ENCODE measurements around the gene GMPS.
"Not testable (repeated sequence)": the region's sequence is repeated elsewhere in the genome, so short reads cannot be mapped to it uniquely, and the experiment has no call there.

The GMPS gene

DNA sequence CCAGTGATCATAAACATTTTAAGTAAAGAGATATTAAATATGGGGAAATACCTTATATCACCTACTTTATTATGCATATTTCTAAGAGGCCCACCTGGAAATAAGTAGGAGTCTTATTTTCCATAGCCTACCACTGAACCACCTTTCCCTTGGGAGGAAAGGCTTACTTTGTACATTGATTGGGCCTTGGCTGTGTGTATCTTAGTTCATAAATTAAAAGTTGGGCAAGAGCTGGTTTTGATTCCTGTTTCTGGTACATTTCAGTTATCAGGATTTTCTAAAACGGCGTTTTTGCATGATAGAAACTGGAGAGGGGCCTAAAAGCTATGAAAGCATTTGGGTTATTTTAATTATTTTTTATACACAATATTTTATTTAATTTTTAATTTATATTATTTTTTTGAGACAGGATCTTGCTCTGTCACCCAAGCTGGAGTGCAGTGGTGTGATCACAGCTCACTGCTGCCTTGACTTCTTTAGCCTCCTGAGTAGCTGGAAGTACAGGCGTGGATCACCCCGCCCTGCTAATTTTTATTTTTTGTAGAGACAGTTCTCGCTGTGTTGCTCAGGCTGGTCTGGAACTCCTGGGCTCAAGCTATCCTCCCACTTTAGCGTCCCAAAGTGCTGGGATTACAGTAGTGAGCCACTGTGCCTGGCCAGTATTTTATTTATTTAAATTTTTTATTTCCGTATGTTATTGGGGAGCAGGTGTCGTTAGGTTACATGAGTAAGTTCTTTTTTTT is 2.6 kb downstream of the GMPS start:
- no peak for DNase-seq

DNA sequence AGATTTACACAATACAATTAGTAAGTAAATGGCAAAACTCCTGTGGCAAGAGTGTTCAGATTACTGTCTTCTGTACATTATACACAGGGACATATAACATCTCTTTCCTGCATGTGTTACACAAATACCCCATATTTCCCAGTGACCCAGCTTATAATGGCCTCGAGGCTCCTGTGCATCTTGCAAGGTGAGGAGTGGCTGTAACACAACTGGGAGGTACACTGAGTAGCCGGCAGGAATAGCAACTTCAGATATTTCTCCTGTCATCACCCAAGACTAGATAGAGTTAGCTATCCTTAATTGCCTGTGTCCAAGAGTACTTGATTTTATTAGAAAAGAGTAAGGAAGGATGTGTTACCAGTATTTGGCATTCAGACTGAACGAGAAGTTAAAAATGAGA is 5.6 kb downstream of the GMPS start:
- DNase-seq = no peak

DNA sequence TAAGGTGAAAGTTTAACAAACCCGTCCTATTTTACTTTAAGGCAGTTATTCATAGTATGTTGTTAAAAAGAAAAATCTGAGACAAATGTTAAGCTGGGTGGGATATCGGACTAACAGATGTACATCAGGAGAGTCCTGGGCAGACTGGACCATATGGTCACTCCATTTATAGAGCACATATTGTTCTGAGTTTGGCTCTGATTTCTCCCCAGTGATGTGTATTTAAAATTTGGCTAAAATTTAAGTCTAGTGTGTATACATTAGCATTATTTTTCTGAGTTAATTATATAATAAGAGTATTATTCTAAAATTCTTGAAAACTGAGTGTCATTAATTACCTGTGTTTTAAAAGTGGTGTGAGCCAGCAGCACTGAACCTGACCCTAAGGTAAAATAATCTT is 6.1 kb downstream of the GMPS start:
- DNase-seq = no peak

DNA sequence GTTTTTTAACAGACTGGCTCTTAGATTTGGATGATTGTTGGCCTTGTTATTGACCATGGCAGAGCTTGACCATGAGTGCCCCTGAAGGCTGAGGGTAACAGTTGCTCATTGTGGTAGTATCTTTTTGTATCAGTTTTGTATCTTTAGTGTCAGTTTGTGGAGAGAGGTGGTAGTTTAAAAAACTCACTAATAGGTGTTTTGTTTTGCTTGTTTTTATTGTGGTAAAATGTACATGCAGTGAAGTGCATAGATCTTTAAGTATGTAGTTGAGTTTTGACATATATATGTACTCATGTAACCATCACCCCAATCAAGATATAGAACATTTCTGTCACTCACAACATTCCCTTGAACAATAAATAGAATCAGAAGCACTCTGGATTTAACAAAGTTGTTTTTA is 9.8 kb downstream of the GMPS start:
- DNase-seq = no peak

DNA sequence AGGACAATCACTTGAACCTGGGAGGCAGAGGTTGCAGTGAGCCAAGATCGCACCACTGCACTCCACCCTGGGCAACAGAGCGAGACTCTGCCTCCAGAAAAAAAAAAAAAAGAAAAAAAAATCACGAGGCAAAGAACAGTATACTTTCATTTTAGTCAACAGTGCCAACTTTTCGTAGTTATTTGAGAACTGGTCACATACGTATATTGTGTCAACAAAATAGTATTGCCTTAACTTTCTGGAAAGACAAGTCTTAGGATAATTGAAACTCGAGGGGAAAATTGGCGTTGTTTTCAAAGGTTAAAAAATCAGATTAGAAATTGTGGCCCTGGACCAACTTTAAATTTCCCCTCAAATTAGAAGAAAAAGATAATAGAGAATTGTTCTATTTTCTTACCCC is 13.8 kb downstream of the GMPS start:
- DNase-seq = no peak

DNA sequence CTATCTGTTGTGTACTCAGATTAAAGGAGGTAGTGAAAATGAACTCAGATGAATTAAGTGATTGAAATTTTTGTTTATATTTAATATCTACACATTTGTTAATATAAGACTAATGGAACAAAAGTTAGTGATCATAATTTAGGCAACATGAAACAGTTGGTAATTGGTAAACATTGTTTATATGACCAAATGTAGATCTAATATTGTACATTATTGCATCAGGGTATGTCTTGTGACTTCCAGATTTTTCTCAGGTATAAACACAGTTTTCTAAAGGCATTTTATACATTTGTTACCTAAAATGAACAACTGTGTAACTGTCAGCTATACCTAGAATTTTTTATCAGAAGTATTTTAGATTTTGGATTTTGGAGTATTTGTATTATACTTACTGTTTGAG is 14.8 kb downstream of the GMPS start:
- DNase-seq = no peak

DNA sequence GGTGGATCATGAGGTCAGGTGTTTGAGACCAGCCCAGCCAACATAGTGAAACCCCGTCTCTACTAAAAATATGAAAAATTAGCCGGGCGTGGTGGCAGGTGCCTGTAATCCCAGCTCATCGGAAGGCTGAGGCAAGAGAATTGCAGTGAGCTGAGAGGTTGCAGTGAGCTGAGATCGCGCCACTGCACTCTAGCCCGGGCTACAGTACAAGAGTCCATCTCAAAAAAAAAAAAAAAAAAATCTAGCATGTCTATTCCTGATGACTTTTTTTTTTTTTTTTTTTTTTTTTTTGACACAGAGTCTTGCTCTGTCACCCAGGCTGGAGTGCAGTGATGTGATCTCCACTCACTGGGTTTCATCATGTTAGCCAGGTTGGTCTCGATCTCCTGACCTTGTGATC is 15.9 kb downstream of the GMPS start:
- DNase-seq = not testable (repeated sequence)

DNA sequence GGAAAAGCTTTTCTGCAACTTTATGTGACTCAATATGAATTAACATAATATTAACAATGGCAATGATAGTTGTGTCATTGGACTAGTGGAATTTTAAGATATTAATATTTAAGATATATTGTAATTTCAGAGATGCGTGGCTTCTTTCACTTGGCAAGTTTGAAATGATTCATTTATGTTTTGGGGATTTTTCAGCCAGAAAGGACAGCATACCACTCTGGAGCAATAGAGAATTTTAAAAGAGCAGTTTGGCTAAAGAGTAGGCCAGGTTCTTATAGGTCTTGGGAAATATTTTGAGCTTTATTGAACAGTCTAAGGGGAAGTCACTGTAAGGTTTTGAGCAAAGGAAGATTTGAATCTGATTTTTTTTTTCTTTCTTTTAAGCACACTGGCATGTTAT is 16.5 kb downstream of the GMPS start:
- no peak for DNase-seq

DNA sequence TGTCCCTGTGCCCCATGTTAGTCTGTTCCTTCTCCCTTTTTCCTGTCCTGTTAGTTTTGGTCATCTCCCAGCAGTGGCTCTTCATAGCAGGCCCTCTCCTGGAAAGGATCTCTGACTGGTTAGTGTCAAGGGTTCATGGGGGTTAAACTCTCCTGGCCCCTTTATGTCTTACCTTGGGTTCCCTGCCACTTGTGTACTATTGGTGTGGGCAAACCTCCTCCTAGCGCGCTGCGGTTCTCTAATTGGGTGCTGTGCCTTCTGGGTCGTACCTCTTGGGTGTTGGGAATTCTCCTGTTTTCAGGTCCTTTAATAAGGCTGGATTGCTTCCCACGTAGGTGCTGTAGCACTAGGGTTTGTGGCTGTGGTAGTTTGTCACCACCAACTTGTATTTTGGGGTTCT is 18.8 kb downstream of the GMPS start:
- no peak for DNase-seq

DNA sequence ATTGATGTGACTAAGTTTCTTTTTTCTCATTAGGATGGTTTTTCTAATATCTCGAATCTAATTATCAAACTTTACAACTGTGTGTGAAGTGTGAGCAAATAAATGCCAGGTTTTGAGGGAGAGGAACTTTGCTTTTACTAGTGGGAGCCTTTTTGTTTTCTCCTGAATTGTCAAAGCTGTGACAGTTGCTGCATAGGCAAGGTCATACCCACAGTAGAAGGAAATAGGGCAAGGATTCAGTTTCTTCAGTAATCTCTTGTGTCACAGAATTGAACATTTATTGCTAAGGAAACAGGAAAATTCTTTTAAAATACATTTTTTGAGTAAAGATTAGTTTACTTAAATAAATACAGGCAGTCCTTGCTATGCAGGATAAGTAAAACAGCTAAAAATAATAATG is 19.5 kb downstream of the GMPS start:
- DNase-seq = no peak

DNA sequence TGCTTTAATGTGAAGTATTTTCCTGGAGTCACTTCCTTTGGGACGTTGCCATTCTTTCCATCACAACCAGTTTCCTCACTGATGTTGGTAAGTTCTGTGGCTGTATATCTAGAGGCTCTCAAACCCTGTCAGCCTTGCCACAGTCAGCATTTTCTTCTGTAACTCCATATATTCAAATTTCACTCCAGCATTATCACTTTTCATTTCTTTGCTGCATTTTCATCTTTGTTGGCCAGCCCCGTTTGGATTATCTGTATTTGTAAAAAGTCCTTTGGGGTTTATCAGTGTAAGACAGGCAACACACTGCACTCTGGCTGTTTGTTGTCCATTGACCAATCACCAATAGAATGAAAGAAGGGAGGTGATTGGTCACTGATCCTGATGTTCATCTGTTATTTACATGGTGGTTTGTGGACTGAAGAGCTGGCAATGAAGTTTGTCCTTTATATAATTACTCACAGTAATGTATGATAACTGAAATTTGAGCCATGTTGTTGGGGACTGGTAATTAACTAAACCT is 20.3 kb downstream of the GMPS start:
- no peak for DNase-seq

DNA sequence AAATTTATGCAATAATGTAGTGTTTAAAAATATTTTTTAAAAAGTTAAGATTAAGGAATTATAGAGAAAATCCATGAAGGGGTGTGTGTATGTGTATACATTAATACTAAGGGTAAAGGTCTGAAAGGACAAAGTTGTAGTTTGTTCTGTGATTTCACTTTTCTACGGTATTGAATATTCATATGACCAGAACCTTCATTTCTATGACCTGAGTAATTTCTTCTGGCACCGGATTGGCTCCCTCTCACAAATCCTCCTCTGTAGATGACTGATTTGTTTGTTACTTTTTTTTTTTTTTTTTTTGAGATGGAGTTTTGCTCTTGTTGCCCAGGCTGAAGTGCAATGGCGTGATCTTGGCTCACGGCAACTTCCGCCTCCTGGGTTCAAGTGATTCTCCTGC is 20.9 kb downstream of the GMPS start:
- DNase-seq = no peak

DNA sequence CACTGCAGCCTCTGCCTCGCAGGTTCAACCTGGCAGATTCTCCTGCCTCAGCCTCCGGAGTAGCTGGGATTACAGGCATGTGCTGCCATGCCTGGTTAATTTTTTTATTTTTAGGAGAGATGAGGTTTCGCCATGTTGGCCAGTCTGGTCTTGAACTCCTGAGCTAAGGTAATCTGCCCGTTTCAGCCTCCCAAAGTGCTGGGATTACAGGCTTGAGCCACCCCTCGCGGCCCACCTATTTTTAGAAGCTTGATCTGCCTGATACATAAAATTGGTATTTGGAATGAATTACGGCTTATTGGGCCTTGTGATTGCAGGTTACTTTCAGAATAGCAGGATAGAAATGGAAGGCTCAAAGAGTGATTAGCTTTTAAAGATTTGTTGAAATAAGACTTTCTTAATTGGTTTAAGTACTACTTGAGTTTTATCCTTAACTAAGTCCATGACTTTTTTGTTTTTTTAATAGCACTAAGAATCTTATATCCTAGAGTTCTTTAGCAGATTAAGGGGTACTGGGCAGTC is 25.0 kb downstream of the GMPS start:
- DNase-seq = no peak

DNA sequence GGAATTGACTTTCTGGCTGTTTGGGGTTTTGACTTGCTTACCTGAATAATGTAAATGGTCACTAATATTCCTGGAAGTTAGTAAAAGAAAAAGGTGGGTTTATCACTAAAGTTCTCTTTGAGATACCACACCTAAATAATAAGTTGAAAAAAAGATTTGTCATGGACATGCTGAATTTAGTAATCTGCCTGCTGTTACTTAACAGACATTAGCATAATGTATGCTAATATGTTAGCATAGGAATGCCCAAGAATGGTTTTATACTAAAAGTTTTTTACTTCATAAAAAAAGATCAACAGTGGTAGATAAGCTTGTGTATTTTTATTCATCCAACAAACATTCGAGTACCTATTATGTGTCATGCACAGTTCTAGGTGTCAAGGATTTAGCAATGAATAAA is 36.5 kb downstream of the GMPS start:
- no peak for DNase-seq

DNA sequence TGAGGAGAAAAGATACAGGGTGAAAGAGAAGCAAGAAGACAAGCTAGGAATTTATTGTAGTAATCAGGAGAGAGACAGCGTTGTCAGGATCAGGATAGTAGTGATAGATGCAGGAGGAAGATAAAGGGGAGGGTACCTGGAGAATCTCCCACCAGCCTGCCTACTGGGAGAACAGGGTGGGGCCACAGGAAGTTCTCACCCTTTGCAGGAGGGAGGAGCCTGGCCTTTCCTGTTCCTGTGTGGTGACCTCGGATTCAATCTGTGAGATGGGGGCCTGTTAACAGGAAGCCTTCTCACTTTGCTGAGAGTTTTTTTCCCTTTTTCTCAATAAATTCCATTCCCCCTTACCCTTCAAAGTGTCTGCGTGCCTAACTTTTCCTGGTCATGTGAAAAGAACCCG is 37.6 kb downstream of the GMPS start:
- DNase-seq = no peak

DNA sequence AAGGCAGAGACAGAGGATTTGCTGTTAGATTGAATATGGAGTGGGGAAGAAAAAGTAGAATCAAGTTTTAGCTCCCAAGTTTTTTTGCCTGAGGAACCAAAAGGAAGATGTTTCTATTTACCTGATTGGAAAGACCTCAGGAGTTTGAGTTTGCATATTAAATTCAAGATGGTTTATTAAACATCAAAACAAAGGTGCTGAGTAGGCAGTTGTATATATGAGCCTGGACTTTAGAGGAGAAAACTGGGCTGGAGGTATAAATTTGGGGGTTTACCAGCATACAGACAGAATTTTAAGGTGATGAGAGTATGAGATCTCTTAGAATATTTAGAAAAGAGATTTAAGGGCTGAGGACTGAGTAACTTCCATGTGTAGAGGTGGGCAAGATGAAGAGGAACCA is 38.2 kb downstream of the GMPS start:
- no peak for DNase-seq

DNA sequence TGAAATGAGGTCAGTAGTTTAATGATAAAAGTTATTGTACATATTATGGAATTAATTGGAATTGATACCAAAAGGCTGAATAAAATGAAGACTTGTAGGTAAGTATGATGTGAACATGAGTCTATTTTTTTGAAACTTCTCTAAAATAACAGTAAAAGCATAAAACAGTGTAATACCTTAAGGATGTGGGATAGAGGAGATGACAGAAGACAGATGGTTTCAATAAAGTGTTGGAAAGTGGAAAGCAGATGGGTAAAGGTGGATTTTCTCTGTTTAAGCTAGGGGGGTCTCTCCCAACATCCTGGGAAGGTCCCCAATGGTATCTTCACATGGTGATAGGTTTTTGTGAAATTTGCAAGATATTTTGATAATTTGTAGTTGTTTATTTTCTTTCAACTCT is 41.6 kb downstream of the GMPS start:
- DNase-seq = no peak

DNA sequence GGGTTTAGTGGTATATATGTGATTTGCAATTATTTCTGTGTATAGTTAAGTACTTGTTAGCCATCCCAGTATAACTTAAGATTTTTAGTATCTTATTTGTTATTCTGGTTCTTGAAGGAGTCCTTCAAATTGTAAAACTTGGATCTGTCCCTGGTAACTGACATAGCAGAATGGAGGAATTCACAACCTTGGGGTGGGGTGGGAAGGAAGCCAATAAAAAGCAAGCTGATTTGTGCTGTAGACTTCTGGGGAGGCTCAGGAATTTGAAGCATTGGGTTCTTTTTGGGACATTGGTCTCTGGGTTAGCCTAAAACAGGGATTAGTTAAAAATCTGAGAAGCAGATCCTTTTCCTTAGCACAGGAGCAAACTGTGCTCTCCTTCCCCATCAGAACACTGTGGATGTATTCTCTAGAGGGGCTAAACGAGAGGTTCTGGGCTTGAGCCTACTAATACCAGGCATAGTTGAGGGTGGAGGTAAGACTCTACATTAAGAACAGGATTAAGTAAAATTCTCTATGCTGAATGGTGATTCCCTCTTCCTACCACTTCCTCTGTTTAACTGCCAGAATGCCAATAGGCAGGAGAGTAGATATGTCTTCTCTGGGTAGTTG is 42.2 kb downstream of the GMPS start:
- no peak for DNase-seq

DNA sequence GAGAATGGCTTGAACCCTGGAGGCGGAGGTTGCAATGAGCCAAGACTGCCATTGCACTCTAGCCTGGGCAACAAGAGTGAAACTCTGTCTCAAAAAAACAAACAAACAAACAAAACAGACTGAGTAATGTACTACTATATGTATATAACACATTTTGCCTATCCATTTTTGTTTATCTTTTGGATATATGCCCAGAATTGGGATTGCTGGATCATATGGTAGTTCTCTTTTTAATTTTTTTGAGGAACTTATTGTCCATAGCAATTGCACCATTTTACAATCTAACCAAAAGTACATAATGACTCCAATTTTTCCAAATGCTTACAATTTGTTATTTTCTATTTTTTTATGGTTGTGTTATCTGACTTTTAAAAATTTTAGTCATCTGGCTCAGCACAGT is 47.3 kb downstream of the GMPS start:
- DNase-seq = no peak

DNA sequence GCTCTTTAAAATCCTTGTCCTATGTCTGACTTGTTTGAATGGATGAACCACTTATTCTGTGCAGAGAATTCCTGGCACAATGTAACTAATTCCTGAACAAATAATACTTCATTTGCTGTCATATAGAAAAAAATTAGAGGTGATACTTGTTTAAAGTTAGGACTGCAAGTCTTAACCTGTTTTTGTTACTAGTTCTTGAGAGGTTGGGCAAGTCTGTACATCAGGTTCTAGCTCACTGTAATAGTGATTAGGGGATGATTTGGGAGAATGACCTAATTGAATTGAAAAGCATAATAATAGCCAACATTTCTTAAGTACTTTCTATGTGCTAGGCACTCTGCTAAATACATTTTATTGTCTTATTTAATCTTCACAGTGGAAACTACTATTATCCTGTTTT is 49.3 kb downstream of the GMPS start:
- DNase-seq = no peak

DNA sequence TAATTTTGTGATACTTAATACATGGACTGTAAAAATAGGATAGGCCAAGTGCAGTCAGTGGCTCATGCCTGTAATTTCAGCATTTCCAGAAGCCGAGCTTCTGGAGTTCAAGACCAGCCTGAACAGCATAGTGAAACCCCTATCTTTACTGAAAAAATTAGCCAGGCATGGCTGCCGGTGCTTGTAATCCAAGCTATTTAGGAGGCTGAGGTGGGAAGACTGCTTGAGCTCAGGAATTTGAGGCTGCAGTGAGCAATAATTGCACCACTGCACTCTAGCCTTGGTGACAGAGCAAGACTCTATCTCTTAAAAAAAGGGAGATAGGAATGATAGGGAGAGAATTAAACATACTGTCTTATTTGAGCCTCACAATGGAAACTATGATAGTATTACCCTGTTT is 51.0 kb downstream of the GMPS start:
- no peak for DNase-seq

DNA sequence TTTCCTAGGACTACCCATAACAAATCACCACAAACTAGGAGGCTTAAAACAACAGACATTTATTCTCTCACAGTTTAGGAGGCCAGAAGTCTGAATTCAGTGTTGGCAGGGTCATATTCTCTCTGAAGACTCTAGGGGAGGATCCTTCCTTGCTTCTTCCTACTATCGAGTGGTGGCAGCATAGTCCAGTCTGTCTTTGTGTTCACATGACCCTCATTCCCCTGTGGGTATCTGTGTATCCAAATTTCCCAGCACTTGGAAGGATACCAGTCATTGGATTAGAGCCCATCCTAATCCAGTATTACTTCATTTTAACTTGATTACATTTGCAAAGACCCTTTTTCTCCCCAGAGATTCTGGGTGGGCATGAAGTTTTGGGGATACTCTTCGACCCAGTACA is 63.8 kb downstream of the GMPS start:
- no peak for DNase-seq

DNA sequence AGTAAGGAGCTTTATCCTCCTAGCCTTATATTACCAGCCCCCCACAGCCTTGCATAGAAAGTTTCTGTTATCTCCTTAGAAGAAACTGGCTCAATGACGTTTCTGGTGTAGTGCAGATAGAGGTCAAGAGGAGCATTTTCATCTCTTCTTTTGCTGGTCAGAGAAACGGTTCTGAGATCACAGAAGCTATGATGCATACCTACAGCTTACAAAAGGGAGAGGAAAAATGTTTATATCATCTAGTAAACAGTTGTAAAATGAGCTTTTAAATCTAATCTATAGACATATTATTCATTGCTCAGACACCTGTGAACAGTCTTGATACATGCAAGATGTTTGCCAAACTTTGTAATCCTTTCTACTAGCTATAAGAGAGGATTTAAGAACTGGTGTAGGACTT is 68.0 kb downstream of the GMPS start:
- no peak for DNase-seq

DNA sequence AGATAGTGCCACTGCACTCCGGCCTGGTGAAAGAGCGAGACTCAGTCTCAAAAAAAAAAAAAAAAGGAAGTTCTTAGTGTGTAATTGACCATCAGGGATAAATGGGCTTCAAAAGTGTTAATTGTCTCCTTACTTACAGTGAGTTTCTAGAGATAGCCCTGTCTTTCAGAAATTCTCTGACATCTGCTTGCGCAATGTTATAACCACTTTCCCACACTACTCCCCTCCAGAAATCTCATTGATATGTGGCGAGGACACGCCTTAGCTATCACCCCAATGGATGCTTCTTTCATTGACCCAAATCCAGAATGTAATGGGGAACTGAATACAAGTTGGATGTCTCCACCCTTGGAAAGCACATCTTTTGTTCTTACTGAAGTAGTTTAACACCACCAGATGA is 70.9 kb downstream of the GMPS start:
- no peak for DNase-seq

DNA sequence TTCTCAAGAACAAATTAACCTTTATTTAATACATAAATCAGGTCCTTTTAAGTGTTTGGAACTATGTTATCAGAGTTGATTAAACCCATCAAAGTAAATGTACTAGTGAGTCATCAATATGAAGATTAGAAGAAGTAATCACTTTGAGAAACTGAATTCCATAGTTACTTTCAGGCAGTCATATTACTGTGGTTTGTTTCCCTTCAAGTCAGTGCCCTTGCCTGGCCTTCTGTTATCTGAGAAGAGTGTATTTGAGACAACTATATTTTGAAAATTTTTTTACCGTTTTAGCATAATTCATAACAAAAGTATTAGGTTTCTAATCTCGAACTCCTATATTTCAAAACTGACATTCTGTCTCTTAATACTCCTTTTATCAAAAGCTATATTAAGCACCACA is 73.6 kb downstream of the GMPS start:
- no peak for DNase-seq
